ENCODE data around the gene CCN2.
"Not testable (repeated sequence)": the region's sequence is repeated elsewhere in the genome, so short reads cannot be mapped to it uniquely, and the experiment has no call there.

CCN2 gene

GRCh38 chr6:131916847-131917246 lies 34.3 kb downstream of the CCN2 start:
- H3K4me3 ChIP-seq (ENCODE audit: low read length): no peak overlapping the region
- no peaks in the 10 kb centered on the region for H3K27me3 ChIP-seq (ENCODE audit: insufficient read depth, low read length)
- 93% methylated on average over 2 of the region's 2 CpGs for WGBS
- H3K9ac ChIP-seq (ENCODE audit: low read depth, low read length): no peak overlapping the region
- H3K4me1 ChIP-seq (ENCODE audit: insufficient read depth, low read length): no peaks in the 10 kb centered on the region
- peaks cover 18% of the 10 kb centered on the region; the same call in 1 of the 2 replicates for H3K9me3 ChIP-seq (ENCODE audit: insufficient read depth, low read depth, low read length)
- peaks cover 72% of the 10 kb centered on the region for H3K36me3 ChIP-seq (ENCODE audit: insufficient read depth, low read length)
- H3K27ac ChIP-seq (ENCODE audit: low read depth, low read length): no peak overlapping the region

DNA sequence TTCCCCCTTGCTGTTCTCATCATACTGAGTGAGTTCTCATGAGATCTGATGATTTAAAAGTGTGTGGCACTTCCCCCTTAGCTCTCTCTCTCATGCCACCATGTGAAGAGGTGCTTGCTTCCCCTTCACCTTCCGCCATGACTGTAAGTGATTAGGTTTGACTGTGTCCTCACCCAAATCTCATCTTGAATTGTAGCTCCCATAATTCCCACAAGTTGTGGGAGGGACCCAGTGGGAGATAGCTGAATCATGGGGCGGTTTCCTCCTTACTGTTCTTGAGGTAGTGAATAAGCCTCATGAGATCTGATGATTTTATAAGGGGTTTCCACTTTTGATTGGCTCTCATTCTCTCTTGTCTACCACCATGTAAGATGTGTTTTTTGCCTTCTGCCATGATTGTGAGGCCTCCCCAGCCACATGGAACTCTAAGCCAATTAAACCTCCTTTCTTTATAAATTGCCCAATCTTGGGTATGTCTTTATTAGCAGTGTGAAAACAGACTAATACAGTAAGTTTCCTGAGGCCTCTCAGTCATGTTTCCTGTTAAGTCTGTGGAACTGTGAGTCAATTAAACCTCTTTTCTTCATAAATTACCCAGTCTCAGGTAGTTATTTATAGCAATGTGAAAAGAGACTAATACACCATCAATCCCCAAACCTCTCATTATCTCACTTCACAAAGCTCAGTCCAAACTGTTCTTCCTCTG lies 34.9 kb downstream of the CCN2 start:
- H3K27me3 ChIP-seq (ENCODE audit: insufficient read depth, low read length); H3K4me1 ChIP-seq (ENCODE audit: insufficient read depth, low read length); H3K27ac ChIP-seq (ENCODE audit: low read depth, low read length); H3K4me3 ChIP-seq (ENCODE audit: low read length); H3K9ac ChIP-seq (ENCODE audit: low read depth, low read length): not testable (repeated sequence)
- Histone ChIP-seq H3K36me3 (ENCODE audit: insufficient read depth, low read length) (peaks cover 78% of the 10 kb centered on the region), H3K9me3 (ENCODE audit: insufficient read depth, low read depth, low read length) (peaks cover 18% of the 10 kb centered on the region; the same call in 1 of the 2 replicates)
- 92% methylated on average over 1 of the region's 2 CpGs for WGBS

- H3K4me3 ChIP-seq (ENCODE audit: low read length): no peak overlapping the region
- H3K27ac ChIP-seq (ENCODE audit: low read depth, low read length): no peak overlapping the region
- peaks cover 18% of the 10 kb centered on the region; the same call in 1 of the 2 replicates for H3K9me3 ChIP-seq (ENCODE audit: insufficient read depth, low read depth, low read length)
- H3K36me3 ChIP-seq (ENCODE audit: insufficient read depth, low read length): peaks cover 88% of the 10 kb centered on the region
- WGBS: 87% methylated on average over 10 of the region's 10 CpGs
- H3K27me3 ChIP-seq (ENCODE audit: insufficient read depth, low read length): no peaks in the 10 kb centered on the region
- H3K4me1 ChIP-seq (ENCODE audit: insufficient read depth, low read length): no peaks in the 10 kb centered on the region
- no peak overlapping the region for H3K9ac ChIP-seq (ENCODE audit: low read depth, low read length)
These were observed 36.0 kb downstream of the CCN2 start for GRCh38 chr6:131914967-131915751.

DNA sequence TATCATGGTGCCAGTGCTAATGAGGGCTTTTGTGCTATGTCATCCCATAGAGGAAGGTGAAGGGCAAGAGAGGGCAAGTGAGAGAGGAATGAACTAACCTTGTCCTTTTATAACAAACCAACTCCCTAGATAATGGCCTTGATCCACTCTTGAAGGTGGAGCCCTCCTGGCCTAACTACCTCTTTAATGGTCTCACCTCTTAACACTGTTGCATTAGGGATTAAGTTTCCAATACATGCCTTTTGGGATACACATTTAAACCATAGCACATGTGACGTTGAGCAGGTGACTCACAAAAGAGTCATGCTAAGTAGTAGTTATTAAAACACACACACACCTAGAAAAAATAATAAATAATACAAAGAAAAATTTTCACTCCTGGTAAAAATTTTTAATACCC lies 36.9 kb downstream of the CCN2 start:
- Histone ChIP-seq H3K27me3 (ENCODE audit: insufficient read depth, low read length) (no peaks in the 10 kb centered on the region), H3K36me3 (ENCODE audit: insufficient read depth, low read length) (peaks cover 93% of the 10 kb centered on the region), H3K9me3 (ENCODE audit: insufficient read depth, low read depth, low read length) (peaks cover 13% of the 10 kb centered on the region; the same call in 1 of the 2 replicates), H3K27ac (ENCODE audit: low read depth, low read length) (no peak overlapping the region), H3K4me3 (ENCODE audit: low read length) (no peak overlapping the region), H3K4me1 (ENCODE audit: insufficient read depth, low read length) (no peaks in the 10 kb centered on the region), H3K9ac (ENCODE audit: low read depth, low read length) (no peak overlapping the region)
- WGBS: 100% methylated on average over 1 of the region's 1 CpG

GRCh38 chr6:131911951-131912350 lies 39.2 kb downstream of the CCN2 start:
- peaks cover 7% of the 10 kb centered on the region; the same call in 1 of the 2 replicates for H3K9me3 ChIP-seq (ENCODE audit: insufficient read depth, low read depth, low read length)
- no peak overlapping the region for H3K27ac ChIP-seq (ENCODE audit: low read depth, low read length)
- H3K27me3 ChIP-seq (ENCODE audit: insufficient read depth, low read length): no peaks in the 10 kb centered on the region
- peaks cover 14% of the 10 kb centered on the region for H3K4me1 ChIP-seq (ENCODE audit: insufficient read depth, low read length)
- no peak overlapping the region for H3K4me3 ChIP-seq (ENCODE audit: low read length)
- H3K36me3 ChIP-seq (ENCODE audit: insufficient read depth, low read length): peaks cover 87% of the 10 kb centered on the region
- no peak overlapping the region for H3K9ac ChIP-seq (ENCODE audit: low read depth, low read length)
- 85% methylated on average over 2 of the region's 3 CpGs for WGBS

DNA sequence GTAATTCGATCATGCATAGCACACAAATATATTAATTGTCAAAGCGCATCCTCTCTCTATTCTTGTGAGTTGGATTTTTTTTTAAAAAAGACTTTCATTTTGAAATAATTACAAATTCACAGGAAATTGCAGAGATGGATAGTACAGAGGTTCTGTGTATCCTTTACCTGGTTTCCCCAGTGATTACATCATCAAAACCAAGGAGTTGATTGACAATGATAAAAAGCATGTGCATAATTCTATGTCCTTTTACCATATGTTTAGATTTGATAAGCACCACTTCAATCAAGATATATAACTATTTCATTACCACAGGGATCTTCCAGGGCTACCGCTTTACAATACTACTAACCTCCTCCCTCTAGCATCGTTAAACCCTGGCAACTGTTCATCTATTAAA lies 40.2 kb downstream of the CCN2 start:
- H3K9me3 ChIP-seq (ENCODE audit: insufficient read depth, low read depth, low read length): 0 out of 2 replicates have a peak, but pooled peaks cover 2% of the 10 kb centered on the region
- H3K4me1 ChIP-seq (ENCODE audit: insufficient read depth, low read length): peaks cover 14% of the 10 kb centered on the region
- WGBS: 93% methylated on average over 3 of the region's 4 CpGs
- H3K36me3 ChIP-seq (ENCODE audit: insufficient read depth, low read length): peaks cover 77% of the 10 kb centered on the region
- H3K4me3 ChIP-seq (ENCODE audit: low read length): no peak overlapping the region
- H3K9ac ChIP-seq (ENCODE audit: low read depth, low read length): no peak overlapping the region
- H3K27ac ChIP-seq (ENCODE audit: low read depth, low read length): no peak overlapping the region
- H3K27me3 ChIP-seq (ENCODE audit: insufficient read depth, low read length): no peaks in the 10 kb centered on the region

DNA sequence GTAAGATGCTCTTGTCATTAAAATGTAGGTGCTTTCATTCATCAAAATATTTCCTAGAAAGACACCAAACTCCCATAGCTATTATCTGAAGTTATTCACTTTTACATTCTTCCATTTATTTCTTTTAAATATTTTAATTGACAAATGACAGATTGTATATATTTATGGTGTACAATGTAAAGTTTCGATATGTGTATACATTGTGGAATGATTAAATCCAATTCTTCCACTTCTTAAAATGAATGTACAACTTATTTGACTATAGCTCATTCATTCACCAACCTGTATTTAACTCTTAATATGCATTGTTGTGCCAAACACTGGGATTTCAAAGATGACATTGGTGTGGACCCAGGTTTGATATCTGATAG lies 41.0 kb downstream of the CCN2 start:
- Histone ChIP-seq H3K4me3 (ENCODE audit: low read length) (no peak overlapping the region), H3K4me1 (ENCODE audit: insufficient read depth, low read length) (peaks cover 14% of the 10 kb centered on the region), H3K9ac (ENCODE audit: low read depth, low read length) (no peak overlapping the region), H3K27me3 (ENCODE audit: insufficient read depth, low read length) (no peaks in the 10 kb centered on the region), H3K36me3 (ENCODE audit: insufficient read depth, low read length) (peaks cover 69% of the 10 kb centered on the region), H3K9me3 (ENCODE audit: insufficient read depth, low read depth, low read length) (no peaks in the 10 kb centered on the region), H3K27ac (ENCODE audit: low read depth, low read length) (no peak overlapping the region)
- no CpG with 5 or more reads among the region's 1 CpG for WGBS

DNA sequence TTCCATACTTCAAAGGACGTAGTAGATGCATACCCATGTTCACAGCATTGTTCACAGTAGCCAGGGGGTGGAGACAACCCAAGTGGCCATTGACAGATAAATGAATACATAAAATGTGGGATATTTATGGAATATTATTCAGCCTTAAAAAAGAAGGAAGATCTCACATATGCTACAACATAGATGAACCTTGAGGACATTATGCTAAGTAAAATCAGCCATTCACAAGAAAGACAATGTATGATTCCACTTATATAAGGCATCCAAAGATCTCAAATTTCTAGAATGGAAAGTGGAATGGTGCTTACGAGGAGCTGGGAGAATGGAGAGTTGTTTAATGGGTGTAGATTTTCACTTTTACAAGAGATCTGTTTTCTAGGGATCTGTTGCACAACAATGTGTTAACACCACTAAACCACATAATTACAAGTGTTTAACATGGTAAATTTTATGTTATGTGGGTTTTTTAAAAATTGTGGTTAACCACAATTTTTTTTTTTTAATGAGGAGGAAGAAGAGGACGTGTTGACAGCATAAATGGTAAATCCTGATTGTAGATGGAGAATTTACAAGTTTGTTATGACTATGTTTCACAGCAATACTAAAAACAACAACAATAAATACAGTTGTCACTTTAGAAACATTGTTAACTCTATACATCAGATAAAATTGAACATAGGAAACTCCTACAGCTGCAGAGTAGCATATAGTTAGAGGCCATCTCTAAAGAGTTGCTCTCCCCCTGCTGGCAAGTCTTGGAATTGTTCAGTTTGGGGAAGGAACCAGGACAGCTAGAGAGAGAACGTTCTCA lies 41.6 kb downstream of the CCN2 start:
- H3K36me3 ChIP-seq (ENCODE audit: insufficient read depth, low read length): peaks cover 64% of the 10 kb centered on the region
- 80% methylated on average over 3 of the region's 4 CpGs for WGBS
- H3K27ac ChIP-seq (ENCODE audit: low read depth, low read length): no peak overlapping the region
- H3K9ac ChIP-seq (ENCODE audit: low read depth, low read length): no peak overlapping the region
- no peak overlapping the region for H3K4me3 ChIP-seq (ENCODE audit: low read length)
- peaks cover 14% of the 10 kb centered on the region for H3K4me1 ChIP-seq (ENCODE audit: insufficient read depth, low read length)
- no peaks in the 10 kb centered on the region for H3K27me3 ChIP-seq (ENCODE audit: insufficient read depth, low read length)
- no peaks in the 10 kb centered on the region for H3K9me3 ChIP-seq (ENCODE audit: insufficient read depth, low read depth, low read length)

DNA sequence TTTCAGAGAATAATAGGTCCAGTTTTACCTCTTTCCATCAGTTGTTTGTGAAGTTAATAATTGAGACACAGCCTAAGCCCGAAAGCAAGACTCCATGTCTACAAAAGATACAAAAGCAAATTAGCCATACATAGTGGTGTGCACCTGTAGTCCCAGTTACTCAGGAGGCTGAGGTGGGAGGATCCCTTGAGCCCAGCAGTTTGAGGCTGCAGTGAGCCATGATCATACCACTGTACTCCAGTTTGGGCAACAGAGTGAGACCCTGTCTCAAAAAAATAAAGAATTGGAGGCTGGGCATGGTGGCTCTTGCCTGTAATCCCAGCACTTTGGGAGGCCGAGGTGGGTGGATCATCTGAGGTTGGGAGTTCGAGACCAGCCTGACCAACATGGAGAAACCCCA lies 42.4 kb downstream of the CCN2 start:
- Histone ChIP-seq H3K36me3 (ENCODE audit: insufficient read depth, low read length) (peaks cover 56% of the 10 kb centered on the region), H3K27ac (ENCODE audit: low read depth, low read length) (peak overlapping the region; percentile 82; the same call in 1 of the 2 replicates), H3K4me1 (ENCODE audit: insufficient read depth, low read length) (peaks cover 14% of the 10 kb centered on the region)
- not testable (repeated sequence) for H3K9me3 ChIP-seq (ENCODE audit: insufficient read depth, low read depth, low read length); H3K9ac ChIP-seq (ENCODE audit: low read depth, low read length); H3K27me3 ChIP-seq (ENCODE audit: insufficient read depth, low read length); H3K4me3 ChIP-seq (ENCODE audit: low read length)
- 85% methylated on average over 2 of the region's 3 CpGs for WGBS

DNA sequence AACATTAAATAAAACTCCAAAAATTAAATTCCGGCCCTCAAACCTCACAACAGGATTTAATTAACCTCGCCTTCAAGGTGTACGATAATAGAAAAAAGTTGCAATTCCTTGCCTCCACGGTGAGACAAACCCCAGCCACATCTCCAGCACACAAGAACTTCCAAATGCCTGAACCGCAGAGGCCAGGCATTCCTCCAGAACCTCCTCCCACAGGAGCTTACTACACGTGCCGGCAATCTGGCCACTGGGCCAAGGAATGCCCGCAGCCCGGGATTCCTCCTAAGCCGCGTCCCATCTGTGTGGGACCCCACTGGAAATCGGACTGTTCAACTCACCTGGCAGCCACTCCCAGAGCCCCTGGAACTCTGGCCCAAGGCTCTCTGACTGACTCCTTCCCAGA lies 47.4 kb downstream of the CCN2 start:
- WGBS: 12% methylated on average over 11 of the region's 12 CpGs
- Histone ChIP-seq H3K4me1 (ENCODE audit: insufficient read depth, low read length) (peaks cover 23% of the 10 kb centered on the region), H3K9ac (ENCODE audit: low read depth, low read length) (peak overlapping the region; percentile 65), H3K4me3 (ENCODE audit: low read length) (peak overlapping the region; percentile 60), H3K36me3 (ENCODE audit: insufficient read depth, low read length) (peaks cover 18% of the 10 kb centered on the region)
- not testable (repeated sequence) for H3K9me3 ChIP-seq (ENCODE audit: insufficient read depth, low read depth, low read length); H3K27ac ChIP-seq (ENCODE audit: low read depth, low read length); H3K27me3 ChIP-seq (ENCODE audit: insufficient read depth, low read length)
